GM12891 (cell line): ENCODE results near the gene STK10.

Experiments
- DNase-seq: peaks from one replicate; pipeline ENCODE4 v3.0.0; 2011; ENCODE audit warnings: low spot score; ENCODE audit not compliant: insufficient read length
- FAIRE-seq: peaks from 2 replicates; lab custom pipeline; 2011; peaks lifted over from hg19 to GRCh38; lab: Jason Lieb, UNC
- PAX5 ChIP-seq: IDR thresholded peaks from 2 replicates; pipeline ENCODE4 v1.6.1; 2011; ENCODE audit warnings: low read length, moderate library complexity, mild to moderate bottlenecking; ENCODE audit not compliant: insufficient read depth, severe bottlenecking
- POLR2A ChIP-seq: IDR thresholded peaks from 2 replicates; pipeline ENCODE4 v1.6.1; 2011; ENCODE audit warnings: low read depth, low read length, control low read depth
- POLR2AphosphoS5 ChIP-seq: IDR thresholded peaks from 2 replicates; pipeline ENCODE4 v1.6.1; 2011; ENCODE audit warnings: low read depth, low read length, control low read depth
- POU2F2 ChIP-seq: IDR thresholded peaks from 2 replicates; pipeline ENCODE4 v1.6.1; 2011; ENCODE audit warnings: low read depth, mild to moderate bottlenecking, control low read depth, low read length, moderate library complexity
- SPI1 ChIP-seq: IDR thresholded peaks from 2 replicates; pipeline ENCODE4 v1.6.1; 2011; ENCODE audit warnings: low read depth, low read length, control low read depth
- TAF1 ChIP-seq: IDR thresholded peaks from 2 replicates; pipeline ENCODE4 v1.6.1; 2011; ENCODE audit warnings: low read depth, low read length, control low read depth

STK10 gene

GRCh38 chr5:172133359-172134029 lies 54.5 kb downstream of the STK10 start:
- DNase-seq (no peak), FAIRE-seq (peak; percentile 90)
- TF ChIP-seq POLR2A (no peak), POLR2AphosphoS5 (no peak), POU2F2 (no peak; the same call in 1 of the 2 replicates), SPI1 (no peak)

- TF ChIP-seq POLR2A (no peak), POLR2AphosphoS5 (no peak), PAX5 (no peak), POU2F2 (no peak), SPI1 (no peak), TAF1 (no peak)
- FAIRE-seq (no peak), DNase-seq (no peak)
These were observed 56.3 kb downstream of the STK10 start for GRCh38 chr5:172131690-172132089.

GRCh38 chr5:172129256-172129910 lies 58.6 kb downstream of the STK10 start:
- DNase-seq: no peak
- FAIRE-seq: no peak
- TF ChIP-seq POLR2A (no peak), POU2F2 (no peak), PAX5 (no peak), POLR2AphosphoS5 (no peak), SPI1 (no peak), TAF1 (no peak)

GRCh38 chr5:172127581-172127980 lies 60.4 kb downstream of the STK10 start:
- no peak for DNase-seq
- FAIRE-seq: no peak
- no peak for TF ChIP-seq SPI1
- TF ChIP-seq POLR2AphosphoS5: no peak
- no peak for TF ChIP-seq POU2F2
- TF ChIP-seq POLR2A: no peak
- no peak for TF ChIP-seq TAF1
- no peak for TF ChIP-seq PAX5

GRCh38 chr5:172123269-172123692 lies 64.7 kb downstream of the STK10 start:
- FAIRE-seq: no peak
- TF ChIP-seq SPI1: no peak
- no peak for TF ChIP-seq POU2F2
- TF ChIP-seq PAX5: no peak
- TF ChIP-seq POLR2A: no peak
- TF ChIP-seq POLR2AphosphoS5: no peak
- TF ChIP-seq TAF1: no peak
- no peak for DNase-seq

GRCh38 chr5:172119921-172120688 lies 67.9 kb downstream of the STK10 start:
- FAIRE-seq: no peak
- no peak for DNase-seq
- no peak for TF ChIP-seq POLR2A
- TF ChIP-seq TAF1: no peak
- no peak for TF ChIP-seq SPI1
- no peak for TF ChIP-seq POU2F2
- no peak for TF ChIP-seq POLR2AphosphoS5
- no peak for TF ChIP-seq PAX5

GRCh38 chr5:172118891-172119290 lies 69.1 kb downstream of the STK10 start:
- FAIRE-seq (no peak), DNase-seq (no peak)
- TF ChIP-seq TAF1: no peak

GRCh38 chr5:172117977-172118701 lies 69.9 kb downstream of the STK10 start:
- TF ChIP-seq POLR2AphosphoS5: no peak
- no peak for TF ChIP-seq SPI1
- no peak for TF ChIP-seq PAX5
- TF ChIP-seq POU2F2: no peak
- no peak for TF ChIP-seq TAF1
- TF ChIP-seq POLR2A: no peak
- DNase-seq (no peak), FAIRE-seq (no peak)

- TF ChIP-seq POLR2AphosphoS5 (no peak), PAX5 (no peak), SPI1 (no peak), POU2F2 (no peak), TAF1 (no peak), POLR2A (no peak)
- FAIRE-seq: no peak
- DNase-seq: no peak
These were observed 72.5 kb downstream of the STK10 start for GRCh38 chr5:172115541-172115982.

- FAIRE-seq: peak; percentile 95
- peak; percentile 91 for TF ChIP-seq POU2F2
- TF ChIP-seq SPI1: peak; percentile 73
- TF ChIP-seq POLR2AphosphoS5: peak; percentile 96
- no peak for TF ChIP-seq PAX5
- TF ChIP-seq POLR2A: peak; percentile 97
- peak; percentile 86 for TF ChIP-seq TAF1
- peak; percentile 81 for DNase-seq
These were observed 73.1 kb downstream of the STK10 start for GRCh38 chr5:172114875-172115422.
